Bronchus fibroblast of lung (primary cell): ENCODE data around the gene CAPNS1. TPM values are rescaled to one million over a fixed set of nuclear protein-coding genes. Genes with fewer than 3 reads are reported as not detected.

Experiments
- total RNA-seq: library from RNA; depleted of rRNA; stranded (reverse); fragments of >200 nt; gene quantifications from 2 replicates; pipeline ENCODE4 v1.2.3, GENCODE V29; 2015

Gene CAPNS1
- 402 and 424 TPM in 2 replicates for total RNA-seq

GRCh38 chr19:36139473-36140303 lies at the start of gene CAPNS1:
Gene CAPNS1, plus strand, starts transcription at chr19:36140066. Its CDS starts 946 bp downstream, at chr19:36141012.

GRCh38 chr19:36110487-36111199 lies 29.2 kb upstream of the CAPNS1 start, which contains the start of gene OVOL3:
Gene OVOL3, plus strand, starts transcription at chr19:36111143. Its CDS starts 60 bp downstream, at chr19:36111203.

GRCh38 chr19:36114721-36115452 lies 25.0 kb upstream of the CAPNS1 start, which contains the start of gene POLR2I:
Gene POLR2I, minus strand, starts transcription at chr19:36114875. Its CDS starts 19 bp downstream, at chr19:36114856.

GRCh38 chr19:36115453-36116343 lies 24.2 kb upstream of the CAPNS1 start, which contains the start of gene TBCB:
Gene TBCB, plus strand, starts transcription at chr19:36115468. Its CDS starts 93 bp downstream, at chr19:36115561.

GRCh38 chr19:36152352-36153091 lies 12.7 kb downstream of the CAPNS1 start, which contains the start of gene COX7A1:
Gene COX7A1, minus strand, starts transcription at chr19:36152447. Its CDS starts 40 bp downstream, at chr19:36152407.

Other genes starting within 250 kb of the CAPNS1 start
- 3.0 and 3.4 TPM in 2 replicates for gene NFKBID, start 239.5 kb upstream of the CAPNS1 start, total RNA-seq
- not detected in 2 replicates for gene HCST, start 237.5 kb upstream of the CAPNS1 start, total RNA-seq
- gene TYROBP, start 231.8 kb upstream of the CAPNS1 start, total RNA-seq, result not detected in 2 replicates
- gene LRFN3, start 203.7 kb upstream of the CAPNS1 start, total RNA-seq, result 3.9 and 6.1 TPM in 2 replicates
- gene SDHAF1, start 144.9 kb upstream of the CAPNS1 start, total RNA-seq, result 20.0 and 20.5 TPM in 2 replicates
- gene SYNE4, start 131.3 kb upstream of the CAPNS1 start, total RNA-seq, result 0.15 and 0.17 TPM in 2 replicates
- gene ALKBH6, start 125.9 kb upstream of the CAPNS1 start, total RNA-seq, result 23.7 and 29.6 TPM in 2 replicates
- 5.5 and 6.7 TPM in 2 replicates for gene CLIP3, start 107.2 kb upstream of the CAPNS1 start, total RNA-seq
- 7.6 and 7.7 TPM in 2 replicates for gene THAP8, start 85.8 kb upstream of the CAPNS1 start, total RNA-seq
- gene WDR62, start 85.2 kb upstream of the CAPNS1 start, total RNA-seq, result 12.2 and 12.9 TPM in 2 replicates
- gene OVOL3, start 28.9 kb upstream of the CAPNS1 start, total RNA-seq, result not detected in 2 replicates
- 74.6 and 100 TPM in 2 replicates for gene POLR2I, start 25.2 kb upstream of the CAPNS1 start, total RNA-seq
- gene TBCB, start 24.6 kb upstream of the CAPNS1 start, total RNA-seq, result 422 and 426 TPM in 2 replicates
- gene COX7A1, start 12.4 kb downstream of the CAPNS1 start, total RNA-seq, result 6.6 and 13.5 TPM in 2 replicates
- gene ZNF565, start 74.6 kb downstream of the CAPNS1 start, total RNA-seq, result 1.7 and 1.9 TPM in 2 replicates
- 50.8 and 67.6 TPM in 2 replicates for gene ZNF146, start 75.0 kb downstream of the CAPNS1 start, total RNA-seq
- 0.84 and 1.0 TPM in 2 replicates for gene ZFP14, start 239.1 kb downstream of the CAPNS1 start, total RNA-seq